ENCODE measurements around the gene WWP2.

Gene WWP2

GRCh38 chr16:69894676-69895075, 132.5 kb downstream of the WWP2 start:
- no peak overlapping the region for H3K27ac Mint-ChIP-seq
- no peak for TF ChIP-seq CTCF (IDR thresholded peaks at IDR 0.05; ENCODE audit: unreplicated experiment in 3 of 3)
- no peaks in the 10 kb centered on the region for H3K9me3 Mint-ChIP-seq
- no peak overlapping the region for H3K4me3 Mint-ChIP-seq
- peaks cover 15% of the 10 kb centered on the region for H3K36me3 Mint-ChIP-seq (ENCODE audit: low read depth)
- no peaks in the 10 kb centered on the region for H3K27me3 Mint-ChIP-seq (ENCODE audit: low read depth)
- peaks cover 18% of the 10 kb centered on the region for H3K4me1 Mint-ChIP-seq

- Mint-ChIP-seq H3K4me1 (peaks cover 12% of the 10 kb centered on the region), H3K36me3 (ENCODE audit: low read depth) (peaks cover 25% of the 10 kb centered on the region), H3K27me3 (ENCODE audit: low read depth) (no peaks in the 10 kb centered on the region), H3K27ac (peak overlapping the region in 1 of 3 experiments; percentile 30), H3K9me3 (no peaks in the 10 kb centered on the region), H3K4me3 (no peak overlapping the region)
- no peak for TF ChIP-seq CTCF (IDR thresholded peaks at IDR 0.05; ENCODE audit: unreplicated experiment in 3 of 3)
These were observed 141.8 kb downstream of the WWP2 start for GRCh38 chr16:69903865-69904415.

- H3K36me3 Mint-ChIP-seq (ENCODE audit: low read depth), result peaks cover 30% of the 10 kb centered on the region
- H3K4me3 Mint-ChIP-seq, result no peak overlapping the region
- no peak for TF ChIP-seq CTCF (IDR thresholded peaks at IDR 0.05; ENCODE audit: unreplicated experiment in 3 of 3)
- H3K27ac Mint-ChIP-seq, result peak overlapping the region in 1 of 3 experiments; percentile 30
- H3K4me1 Mint-ChIP-seq, result peaks cover 12% of the 10 kb centered on the region
- no peaks in the 10 kb centered on the region for H3K9me3 Mint-ChIP-seq
- no peaks in the 10 kb centered on the region for H3K27me3 Mint-ChIP-seq (ENCODE audit: low read depth)
These were observed 142.5 kb downstream of the WWP2 start for GRCh38 chr16:69904495-69905170.

GRCh38 chr16:69905171-69905555, 143.0 kb downstream of the WWP2 start:
- H3K4me3 Mint-ChIP-seq, result no peak overlapping the region
- no peak for TF ChIP-seq CTCF (IDR thresholded peaks at IDR 0.05; ENCODE audit: unreplicated experiment in 3 of 3)

GRCh38 chr16:69906838-69907401, 144.8 kb downstream of the WWP2 start:
- H3K27me3 Mint-ChIP-seq (ENCODE audit: low read depth), result no peaks in the 10 kb centered on the region
- H3K9me3 Mint-ChIP-seq, result no peaks in the 10 kb centered on the region
- TF ChIP-seq CTCF (IDR thresholded peaks at IDR 0.05; ENCODE audit: unreplicated experiment in 3 of 3), result no peak
- peaks cover 6% of the 10 kb centered on the region for H3K4me1 Mint-ChIP-seq
- H3K36me3 Mint-ChIP-seq (ENCODE audit: low read depth), result peaks cover 42% of the 10 kb centered on the region
- H3K4me3 Mint-ChIP-seq, result no peak overlapping the region
- H3K27ac Mint-ChIP-seq, result no peak overlapping the region

More at GRCh38 chr16:69905171-69905555, 143.0 kb downstream of the WWP2 start:
- Mint-ChIP-seq H3K27me3 (ENCODE audit: low read depth) (no peaks in the 10 kb centered on the region), H3K4me1 (peaks cover 12% of the 10 kb centered on the region), H3K9me3 (no peaks in the 10 kb centered on the region), H3K36me3 (ENCODE audit: low read depth) (peaks cover 33% of the 10 kb centered on the region), H3K27ac (no peak overlapping the region)

All from nephron (organoid).